Middle frontal gyrus (tissue), 1 donor: ENCODE data around the gene SS18L1.
"Not testable (repeated sequence)": the region's sequence is repeated elsewhere in the genome, so short reads cannot be mapped to it uniquely, and the experiment has no call there.

ENCODE experiments used
- DNase-seq: peaks from one replicate; pipeline ENCODE4 v3.0.0-alpha.2; 2015; ENCODE audit warnings: low spot score; ENCODE audit errors: extremely low spot score

SS18L1 gene

DNA sequence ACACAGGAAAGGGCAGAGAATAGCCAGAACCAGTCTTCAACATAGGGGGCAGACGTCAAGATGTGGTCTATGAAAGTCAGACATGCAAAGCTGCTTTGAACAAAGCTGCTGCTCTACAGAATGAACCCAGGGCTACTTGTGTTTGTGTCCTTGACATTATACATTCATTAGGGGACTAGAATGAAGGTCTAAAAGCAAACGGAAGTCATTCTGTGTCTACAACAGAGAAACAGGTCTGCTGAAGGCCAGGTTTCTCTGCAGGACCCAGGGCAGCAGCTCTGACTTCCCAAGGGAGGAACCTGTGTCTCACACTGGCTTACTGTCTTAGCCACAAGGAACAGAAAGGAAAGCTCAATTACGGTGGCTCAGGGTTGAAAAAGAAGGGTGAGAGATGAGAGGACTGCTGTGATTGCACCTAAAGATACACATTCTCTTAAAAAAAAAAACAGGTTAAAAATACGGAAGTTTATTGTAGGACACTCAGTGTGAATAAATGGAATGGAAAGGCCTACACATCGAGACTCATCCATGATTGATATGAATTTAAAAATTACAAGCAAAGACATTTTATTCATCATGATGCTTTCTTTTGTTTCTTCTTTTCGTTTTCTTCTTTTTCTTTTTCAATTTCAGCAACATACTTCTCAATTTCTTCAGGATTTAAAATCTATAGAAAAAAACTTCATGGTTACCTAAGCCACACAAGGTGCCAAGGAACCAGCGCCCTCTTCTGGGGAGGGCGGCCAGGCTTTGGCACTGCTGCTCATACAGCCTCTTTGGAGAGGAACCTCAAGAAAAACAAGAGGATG is 7.1 kb upstream of the SS18L1 start:
- DNase-seq = no peak

DNA sequence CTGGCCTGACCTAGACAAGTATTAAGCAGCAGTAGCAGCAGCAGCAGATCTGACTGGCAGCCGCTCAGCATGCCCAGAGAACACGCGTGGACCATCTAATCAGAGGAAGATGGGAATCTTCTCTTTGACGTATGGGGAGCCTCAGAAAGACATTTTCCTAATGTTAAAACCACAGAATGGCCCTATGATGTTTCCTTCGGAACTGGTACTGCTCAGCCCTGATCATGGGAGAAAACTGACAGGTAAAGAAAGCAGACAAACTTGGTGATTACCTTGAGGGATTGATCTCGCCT is 6.5 kb upstream of the SS18L1 start:
- DNase-seq = no peak

DNA sequence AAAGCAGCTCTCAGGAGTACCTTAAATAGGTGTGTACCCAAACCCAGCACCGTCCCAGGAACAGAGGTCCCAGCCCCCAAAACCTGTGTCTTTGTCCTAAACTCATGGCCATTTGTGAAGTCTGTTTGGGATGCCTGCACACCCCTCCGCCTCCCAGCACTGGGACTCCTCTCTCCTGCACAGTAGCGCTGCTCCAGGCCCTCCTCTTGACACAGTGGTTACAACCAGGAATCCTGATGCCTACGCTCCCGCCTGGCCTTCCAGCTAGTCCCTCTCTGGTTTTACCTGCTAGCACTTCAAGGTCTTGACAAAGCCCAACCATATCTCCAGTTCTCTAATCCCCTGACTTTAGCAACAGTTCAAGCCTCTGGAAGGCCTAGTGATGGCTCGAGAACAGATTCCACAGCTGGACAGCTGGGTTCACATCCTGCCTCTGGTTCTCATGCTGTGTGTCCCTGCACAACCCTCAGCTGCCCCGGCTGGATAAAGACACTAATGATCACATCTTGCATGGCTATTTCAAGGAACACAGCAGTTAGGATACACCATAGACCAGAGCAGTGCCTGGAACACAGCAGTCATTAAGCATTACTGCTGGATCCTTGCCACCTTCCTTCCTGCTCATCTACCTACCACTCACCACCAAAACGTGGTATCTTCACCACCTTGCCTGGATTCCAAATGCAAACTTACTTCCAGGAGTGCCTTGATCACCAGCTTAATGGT is 5.9 kb upstream of the SS18L1 start:
- no peak for DNase-seq

DNA sequence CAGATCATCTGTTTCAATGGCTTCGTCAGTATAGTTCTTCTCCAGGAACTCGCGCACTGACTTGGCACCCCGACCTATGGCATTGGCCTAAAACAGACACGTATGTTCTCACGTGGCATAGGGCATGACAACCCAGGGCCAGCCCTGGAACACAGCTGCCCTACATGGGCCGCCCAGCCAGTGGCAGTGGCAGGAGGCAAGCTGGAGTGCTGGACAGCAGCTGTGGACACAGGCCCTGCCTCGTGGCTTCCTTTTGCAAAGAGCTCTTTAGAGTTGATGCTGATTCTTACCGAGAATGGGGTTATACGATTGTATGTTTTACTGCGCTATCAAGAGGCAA is 5.4 kb upstream of the SS18L1 start:
- no peak for DNase-seq

DNA sequence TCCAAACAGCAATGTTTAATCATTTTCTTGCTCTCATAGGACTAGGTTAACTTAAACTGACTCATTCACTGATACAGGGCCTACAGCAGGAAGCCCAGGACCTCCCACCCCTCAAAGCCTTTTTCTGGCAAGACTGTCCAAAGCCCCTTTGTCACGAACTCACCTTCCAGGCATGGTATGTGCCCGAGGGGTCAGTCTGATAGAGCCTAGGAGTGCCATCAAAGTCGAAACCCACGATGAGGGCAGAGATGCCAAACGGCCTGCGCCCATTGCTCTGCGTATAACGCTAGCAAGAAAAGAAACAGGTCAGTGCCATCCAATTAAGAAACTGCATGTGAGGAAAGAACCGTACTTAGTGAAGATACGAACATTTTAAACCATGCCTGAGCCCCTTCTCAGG is 4.7 kb upstream of the SS18L1 start:
- DNase-seq = no peak

DNA sequence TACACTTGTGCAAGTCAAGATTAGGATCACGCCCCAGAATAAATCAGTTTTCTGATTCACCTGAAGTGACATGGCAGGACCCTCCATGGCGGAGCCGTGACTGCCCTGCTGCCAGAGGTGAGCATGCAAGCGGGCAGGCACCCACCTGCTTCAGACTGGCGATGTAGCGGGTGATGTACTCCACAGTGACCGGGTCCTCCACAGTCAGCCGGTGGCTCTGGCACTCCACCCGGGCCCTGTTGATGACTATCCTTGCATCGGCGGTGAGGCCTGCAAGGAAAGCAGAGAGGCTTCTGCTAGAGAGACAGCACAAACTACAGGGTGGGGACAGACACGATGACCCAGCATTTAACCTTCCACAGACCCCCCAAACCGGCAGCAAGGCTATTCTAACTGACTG is 3.9 kb upstream of the SS18L1 start:
- no peak for DNase-seq

DNA sequence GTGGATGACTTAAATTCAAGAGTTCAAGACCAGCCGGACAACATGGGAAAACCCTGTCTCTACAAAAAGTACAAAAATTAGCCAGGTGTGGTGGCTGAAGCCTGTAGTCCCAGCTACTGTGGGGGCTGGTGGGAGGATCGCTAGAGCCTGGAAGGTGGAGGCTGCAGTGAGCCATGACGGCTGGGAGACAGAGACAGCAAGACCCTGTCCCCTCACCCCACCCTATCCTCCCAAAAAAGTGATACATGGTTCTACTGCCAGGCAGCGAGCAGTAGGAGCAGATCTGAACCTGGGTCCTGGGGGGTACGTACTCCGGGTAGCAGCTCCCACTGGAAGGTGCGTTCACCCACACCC is 2.5 kb upstream of the SS18L1 start:
- DNase-seq = no peak

DNA sequence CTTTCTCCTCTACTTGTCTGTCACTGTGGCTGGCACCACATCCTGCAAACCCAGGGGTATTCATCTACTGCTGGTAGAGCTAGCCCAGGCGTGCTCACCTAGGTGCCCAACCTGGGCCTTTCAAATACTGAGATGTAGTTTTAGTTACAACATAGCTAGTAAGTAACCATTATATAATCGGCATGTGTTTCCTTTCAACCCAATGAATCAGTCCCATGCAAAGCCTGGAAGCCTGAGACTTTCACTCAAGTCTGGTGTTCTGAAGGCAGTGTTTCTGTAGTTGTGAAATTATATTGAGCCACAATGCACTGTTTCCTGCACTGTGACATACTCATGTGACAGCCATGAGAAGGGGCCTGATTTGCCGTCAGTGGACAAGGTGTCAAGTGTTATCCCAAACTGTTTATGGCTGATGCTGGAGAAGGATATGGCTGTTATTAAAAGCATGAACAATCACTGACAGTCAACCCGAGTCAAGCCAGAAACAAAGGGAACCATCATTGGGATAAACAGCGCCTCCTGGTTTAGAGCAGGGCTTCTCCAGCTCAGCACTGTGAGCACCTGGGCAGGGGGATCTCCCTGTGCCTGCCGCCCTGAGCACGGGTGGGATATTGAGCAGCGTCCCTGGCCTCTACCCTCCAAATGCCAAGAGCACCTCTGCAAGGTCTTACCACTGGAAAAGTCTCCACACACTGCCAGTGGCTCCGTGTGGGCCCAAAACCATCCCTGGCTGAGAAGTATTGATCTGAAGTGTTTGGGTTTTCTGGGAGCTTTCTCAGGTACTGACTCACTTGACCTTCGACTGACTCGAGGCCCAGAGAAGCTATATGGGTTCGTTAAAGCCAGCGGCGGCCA is 1.9 kb upstream of the SS18L1 start:
- DNase-seq = no peak

DNA sequence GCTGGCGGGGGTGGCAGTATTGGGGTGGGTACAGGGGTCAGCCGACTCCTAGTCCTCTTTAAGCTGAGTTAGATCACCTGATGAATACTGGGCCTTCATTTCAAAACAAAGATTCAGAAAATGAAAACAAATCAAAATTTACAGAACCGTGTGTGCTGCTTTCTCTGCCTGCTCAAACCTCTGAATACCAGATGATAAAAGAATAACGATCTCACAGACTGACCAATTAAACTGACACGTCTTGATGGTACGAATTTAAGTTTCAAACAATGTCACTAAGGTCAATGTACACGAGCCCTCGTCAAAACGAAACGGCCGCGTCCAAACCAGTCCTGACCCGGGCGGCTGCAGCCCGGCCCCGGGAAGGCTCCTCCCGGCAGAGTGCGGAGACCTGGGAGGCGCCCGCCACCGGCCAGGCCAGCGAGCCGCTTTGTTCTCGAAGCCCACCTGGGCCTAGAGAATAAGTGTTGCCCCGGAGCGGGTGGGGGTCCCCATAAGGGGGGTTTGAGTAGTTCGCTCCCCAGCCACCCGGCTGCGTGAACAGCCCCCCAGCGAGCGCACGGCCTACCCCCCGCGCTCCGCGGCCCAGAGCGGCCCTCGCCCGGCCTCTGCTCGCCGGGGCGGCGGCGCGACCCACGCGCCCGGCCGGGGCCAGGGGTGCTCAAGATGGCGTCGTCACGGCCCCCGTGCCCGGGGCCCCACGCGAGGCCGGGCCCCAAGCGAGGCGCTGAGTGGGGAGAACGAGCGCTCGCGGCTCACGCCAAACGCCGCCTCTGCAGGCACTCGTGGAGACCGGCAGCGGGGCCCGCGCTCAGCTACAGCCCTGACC is 1.1 kb upstream of the SS18L1 start:
- DNase-seq = no peak

DNA sequence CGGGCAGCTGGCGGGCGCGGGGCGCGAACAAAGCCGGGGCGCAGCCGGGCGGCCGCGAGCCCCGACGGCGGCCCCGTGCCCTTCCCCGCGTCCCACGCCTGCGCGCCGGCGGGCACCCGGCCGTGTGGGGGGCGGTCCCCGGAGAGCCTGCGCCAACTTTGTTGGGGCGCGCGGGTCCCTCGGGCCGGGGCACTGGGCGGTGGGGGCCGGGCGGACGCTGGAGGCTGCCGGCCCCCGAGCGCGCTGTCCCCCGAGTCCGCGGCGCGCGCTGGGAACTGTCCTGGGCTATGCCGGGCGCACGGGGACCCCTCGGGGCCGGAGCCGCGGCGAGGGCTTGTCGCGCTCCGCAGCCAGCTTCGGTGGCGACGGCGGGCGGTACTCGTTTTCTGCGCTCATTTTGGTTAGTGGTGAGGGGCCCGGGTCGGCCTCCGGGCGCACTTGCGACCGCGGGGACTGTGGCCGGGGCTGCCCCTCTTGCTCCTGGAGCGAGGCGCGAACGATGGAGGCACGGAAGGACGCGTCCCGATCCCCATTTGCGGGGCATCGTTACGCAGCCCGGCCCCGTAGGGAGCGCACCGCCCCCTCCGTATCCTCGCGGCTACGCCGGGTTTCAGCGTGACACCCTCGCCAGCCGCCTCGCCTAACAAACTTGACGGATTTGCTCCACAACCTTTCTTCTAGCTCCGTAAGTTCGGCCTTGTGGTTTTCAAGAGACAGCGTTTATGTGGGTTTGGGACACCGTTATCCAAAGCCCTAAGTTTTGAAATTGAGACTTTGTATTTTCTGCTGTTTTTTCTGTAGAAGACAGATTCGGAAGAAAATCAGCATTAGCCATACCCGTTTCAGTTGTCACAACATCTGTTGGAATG is 622 bp downstream of the SS18L1 start:
- no peak for DNase-seq

DNA sequence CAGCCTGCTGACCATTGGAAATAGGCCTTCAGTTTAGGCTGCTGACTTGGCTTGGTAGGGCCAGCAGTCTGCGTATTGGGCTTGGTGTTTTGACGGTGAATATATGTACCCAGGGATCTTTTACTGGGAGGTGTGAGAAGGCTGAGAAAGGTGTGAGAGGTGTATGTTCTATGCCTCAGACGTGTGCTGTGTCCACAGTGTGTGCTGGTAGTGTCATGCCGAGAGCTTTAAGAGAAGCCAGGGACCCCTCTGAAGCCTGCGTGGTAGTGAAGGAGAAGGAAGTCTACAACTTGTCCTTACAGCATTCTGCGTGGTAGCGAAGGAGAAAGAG is 2.1 kb downstream of the SS18L1 start:
- DNase-seq = no peak

DNA sequence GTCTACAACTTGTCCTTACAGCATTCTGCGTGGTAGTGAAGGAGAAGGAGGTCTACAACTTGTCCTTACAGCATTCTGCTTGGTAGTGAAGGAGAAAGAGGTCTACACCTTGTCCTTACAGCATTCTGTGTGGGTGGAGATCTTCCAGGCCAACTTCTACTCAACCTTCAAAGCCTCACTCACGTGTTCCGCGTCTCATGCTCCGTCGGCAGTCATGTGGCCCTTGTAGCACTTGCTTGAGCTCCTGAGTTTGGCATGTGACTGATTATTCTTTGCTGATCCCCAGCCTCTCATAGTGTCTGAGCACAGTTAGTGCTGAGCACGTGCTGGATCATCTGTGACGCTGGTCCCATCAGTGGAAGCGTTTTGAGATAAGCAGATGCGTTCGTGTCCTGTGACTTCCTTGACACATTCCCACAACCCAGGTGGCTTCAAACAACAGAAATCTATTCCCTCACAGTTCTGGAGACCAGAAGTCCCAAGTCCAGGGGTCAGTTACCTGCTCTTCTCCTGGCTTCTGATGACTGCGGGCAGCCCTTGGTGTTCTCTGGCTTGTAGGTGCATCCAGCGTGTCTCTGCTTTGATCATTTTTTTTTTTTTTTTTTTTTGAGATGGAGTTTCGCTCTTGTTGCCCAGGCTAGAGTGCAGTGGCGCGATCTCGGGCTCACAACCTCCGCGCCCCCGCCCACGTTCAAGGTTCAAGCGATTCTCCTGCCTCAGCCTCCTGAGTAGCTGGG is 2.6 kb downstream of the SS18L1 start:
- DNase-seq = no peak

DNA sequence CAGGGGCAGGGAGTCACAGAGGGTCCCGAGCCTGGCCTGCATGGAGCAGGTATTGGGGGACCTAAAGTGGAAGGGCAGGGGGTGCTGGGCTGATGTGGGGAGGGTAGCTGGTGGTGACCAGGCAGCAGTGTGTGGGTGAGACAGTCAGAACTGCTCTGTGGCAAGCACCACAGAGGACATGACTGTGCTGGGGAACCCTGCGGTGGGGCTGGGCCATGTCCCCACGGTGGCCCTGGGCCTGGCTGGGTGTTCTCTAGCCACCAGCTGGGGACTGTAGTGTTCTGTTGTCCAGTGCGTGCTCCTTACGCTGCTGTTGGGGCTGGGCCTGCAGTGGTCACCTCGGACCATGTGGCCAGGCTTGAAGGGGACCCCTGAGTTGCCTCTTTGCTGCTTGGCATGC is 3.6 kb downstream of the SS18L1 start:
- no peak for DNase-seq

DNA sequence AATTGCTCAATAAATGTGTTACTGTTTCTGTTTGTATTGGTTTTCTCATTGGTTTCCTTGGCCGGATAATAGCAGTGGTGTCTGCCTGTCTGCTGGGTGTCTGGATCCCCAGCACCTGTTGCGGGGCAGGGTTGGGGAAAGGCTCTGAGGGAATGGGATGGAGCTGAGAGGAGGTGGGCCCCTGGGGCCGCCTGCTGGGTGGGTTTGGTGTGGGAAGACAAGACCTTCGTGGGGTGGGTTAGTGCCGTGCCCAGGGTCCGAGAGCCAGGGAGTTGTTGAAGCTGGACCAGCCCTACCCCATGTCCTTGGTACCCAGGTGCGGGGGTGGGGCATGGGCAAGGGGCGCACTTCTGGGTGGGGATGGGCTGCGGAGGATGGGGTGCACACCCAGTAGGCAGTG is 4.0 kb downstream of the SS18L1 start:
- DNase-seq = no peak

DNA sequence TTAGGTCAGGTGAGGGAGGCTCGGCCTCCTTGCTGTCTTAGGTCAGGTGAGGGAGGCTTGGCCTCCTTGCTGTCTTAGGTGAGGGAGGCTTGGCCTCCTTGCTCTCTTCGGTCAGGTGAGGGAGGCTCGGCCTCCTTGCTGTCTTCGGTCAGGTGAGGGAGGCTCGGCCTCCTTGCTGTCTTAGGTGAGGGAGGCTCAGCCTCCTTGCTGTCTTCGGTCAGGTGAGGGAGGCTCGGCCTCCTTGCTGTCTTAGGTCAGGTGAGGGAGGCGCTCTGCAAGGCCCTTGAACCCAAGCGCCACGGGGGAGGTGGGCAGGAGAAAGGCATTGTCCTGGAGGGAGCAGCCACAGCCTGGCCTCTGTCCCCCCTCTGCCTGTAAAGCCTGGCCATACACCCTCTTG is 4.8 kb downstream of the SS18L1 start:
- not testable (repeated sequence) for DNase-seq

DNA sequence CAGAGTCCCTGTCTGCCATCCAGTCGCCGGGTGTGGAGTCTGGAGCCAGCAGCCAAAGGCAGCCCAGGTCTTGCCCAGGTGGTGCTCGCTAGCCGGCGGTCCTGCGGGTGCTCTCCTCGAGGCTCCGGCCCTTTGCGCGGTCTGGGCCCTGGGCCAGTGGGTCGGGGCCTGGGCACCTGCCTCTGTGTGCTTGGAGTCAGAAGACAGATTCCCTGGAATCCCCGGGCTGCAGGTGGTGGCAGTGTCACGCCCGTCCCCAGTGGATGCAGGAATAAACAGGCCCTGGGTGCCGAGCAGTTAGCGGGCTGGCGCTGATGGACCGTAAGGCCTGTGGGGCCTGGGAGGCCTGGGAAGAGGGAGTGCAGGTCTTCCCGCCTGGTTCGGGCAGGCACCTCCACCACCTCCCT is 5.3 kb downstream of the SS18L1 start:
- DNase-seq = no peak

DNA sequence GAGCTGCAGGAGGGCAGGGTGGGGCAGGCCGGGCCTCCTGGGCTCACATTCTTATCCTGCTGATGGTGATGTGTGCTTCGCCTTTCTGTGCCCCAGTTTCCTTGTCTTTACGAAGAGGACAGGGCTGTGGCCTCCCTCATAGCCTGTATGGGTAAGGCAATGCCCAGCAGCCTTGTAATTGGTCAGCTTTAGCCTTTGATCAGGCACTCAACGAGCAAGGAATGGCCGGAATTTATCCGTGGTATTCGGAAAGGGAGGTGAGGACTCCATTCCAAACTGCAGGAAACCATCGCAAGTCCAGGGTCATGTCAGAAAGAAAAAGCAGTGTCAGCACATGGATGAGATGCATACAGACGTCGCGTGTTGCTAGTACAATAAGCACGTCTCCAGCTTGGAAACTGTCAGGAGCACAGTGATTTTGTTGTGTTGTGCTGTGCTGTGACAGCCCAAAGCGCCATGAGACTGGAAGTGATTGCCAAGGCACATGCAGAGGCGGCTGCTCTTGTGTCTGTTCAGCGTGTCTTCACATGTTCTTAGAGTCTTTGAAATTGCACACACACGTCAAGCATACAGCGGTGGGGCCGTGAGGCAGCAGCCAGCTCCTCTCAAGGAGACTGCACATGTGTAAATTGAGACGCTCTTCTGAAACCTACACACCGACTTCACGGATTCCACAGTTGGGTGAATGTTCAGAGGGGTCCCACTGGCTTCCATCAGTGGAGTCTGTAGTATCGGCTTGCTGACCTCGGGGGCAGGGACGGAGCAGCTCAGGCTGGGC is 6.2 kb downstream of the SS18L1 start:
- no peak for DNase-seq

DNA sequence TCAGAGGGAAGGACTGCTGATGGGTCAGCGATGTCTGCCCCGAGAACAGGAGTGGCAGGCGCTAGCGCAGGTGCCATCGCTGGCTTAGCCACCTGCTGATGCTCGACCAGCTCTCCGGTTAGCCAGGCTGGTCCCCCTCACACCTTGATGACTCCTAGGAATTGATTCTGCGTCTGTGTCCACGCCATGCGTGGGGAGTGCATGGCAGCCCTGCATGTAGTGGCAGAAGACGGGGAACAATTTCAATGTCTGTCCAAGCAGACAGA is 6.7 kb downstream of the SS18L1 start:
- DNase-seq = no peak

DNA sequence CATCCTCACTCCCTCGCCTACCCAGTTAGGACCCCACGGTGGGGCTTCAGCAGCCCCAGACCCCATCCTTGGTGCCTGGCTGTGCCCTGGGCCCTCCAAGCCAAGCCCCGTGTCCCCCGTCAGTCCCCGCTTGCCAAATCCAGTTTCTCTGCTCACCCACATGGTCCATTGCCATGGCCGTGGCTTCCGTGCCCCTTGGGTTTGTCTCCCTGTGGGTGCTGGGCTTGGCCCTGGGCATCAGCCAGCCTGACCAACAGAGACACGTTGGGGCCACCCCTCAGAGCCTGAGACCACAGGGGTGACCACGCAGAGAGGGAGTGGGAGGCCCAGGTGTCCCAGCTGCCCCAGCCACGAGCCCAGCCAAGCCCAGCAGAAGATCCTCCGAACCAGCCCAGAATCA is 7.7 kb downstream of the SS18L1 start:
- DNase-seq = no peak
